Stimulated activated CD8-positive, alpha-beta memory T cell treated with anti-CD3 and anti-CD28 coated beads, Interleukin-4, amount 100 ng/mL, for 24 hours (primary cell): ENCODE measurements around the gene COL25A1.

ENCODE experiments used
- DNase-seq: peaks from one replicate; pipeline ENCODE4 v3.0.0-alpha.2; 2020; ENCODE audit warnings: low read depth

The COL25A1 gene

DNA sequence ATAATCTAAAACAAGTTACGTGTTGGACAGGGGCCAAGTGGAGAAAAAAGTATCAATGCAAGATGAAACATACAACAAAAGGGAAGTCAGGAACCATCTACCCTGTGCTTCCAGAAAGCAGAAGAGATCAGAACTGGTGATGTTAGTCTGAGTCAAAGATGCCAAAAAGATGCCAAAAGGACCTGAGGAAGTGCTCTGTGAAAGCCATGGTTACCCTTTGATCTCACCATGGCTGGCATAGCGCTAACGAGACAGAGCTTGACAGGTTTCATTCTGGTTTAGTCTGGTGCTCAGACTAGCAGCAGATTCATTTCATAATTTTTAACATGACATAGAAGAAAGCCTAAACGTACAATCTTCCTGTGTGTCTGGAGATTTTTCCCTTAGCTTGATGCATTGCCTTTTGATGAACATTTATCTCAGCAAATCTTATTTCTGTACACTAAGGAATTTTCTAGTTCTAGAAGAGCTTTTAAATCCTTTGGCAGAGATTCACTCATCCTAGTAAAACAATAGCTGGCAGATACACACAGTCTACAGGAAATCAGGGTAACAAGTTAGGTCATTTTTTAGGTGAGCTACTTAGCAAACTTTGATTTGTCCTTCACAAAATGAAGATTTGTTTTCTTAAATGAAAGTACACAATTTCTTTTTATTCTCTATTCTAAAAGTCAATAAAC, 87.7 kb downstream of the COL25A1 start:
- no peak for DNase-seq

DNA sequence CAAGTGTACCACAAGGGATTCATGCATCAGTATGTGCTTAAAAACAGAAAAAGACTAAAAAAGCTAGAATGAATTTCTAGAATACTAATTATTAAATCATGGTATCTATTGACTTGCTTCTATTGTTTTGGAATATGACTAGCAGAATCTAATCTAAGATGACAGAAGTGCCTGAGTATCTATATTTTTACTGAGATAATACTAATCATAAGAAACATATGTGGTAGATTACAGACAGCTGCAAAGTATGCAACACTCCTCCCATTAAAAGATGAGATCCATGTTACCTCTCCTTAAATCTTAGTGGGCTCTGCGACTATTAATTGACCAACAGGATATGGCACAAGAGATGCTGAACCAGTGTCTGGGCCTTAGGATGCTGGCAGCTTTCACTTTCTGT, 89.4 kb downstream of the COL25A1 start:
- no peak for DNase-seq

DNA sequence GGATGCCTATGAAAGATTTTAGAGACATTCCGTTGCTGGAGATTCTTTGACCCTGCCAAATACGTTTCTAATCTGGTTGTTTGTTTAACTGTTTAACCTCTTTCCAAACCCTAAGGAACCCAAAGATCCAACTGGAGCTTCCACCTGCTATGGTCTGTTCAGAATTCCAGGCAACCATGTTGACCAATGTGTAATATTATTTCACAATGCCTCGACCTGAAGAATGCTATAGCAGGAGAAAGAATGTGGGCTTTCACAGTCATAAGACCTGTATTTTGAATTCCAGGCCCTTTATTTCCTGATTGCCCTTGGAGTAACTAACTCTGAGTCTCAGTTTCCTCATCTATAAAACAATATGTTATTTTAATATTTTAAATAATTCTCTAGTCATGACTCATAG, 90.8 kb downstream of the COL25A1 start:
- no peak for DNase-seq

DNA sequence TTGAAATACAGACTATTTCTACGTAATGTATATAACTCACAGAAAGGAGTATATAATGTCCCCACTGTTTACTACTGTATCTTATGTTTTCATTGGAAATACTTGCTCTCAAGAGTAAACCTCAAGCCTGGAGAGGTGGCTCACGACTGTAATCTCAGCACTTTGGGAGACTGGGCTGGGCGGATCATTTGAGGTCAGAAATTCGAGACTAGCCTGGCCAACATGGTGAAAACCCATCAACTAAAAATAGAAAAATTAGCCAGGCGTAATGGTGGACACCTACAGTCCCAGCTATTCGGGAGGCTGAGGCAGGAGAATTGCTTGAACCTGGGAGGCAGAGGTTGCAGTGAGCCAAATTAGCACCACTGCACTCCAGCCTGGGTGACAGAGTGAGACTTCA, 92.8 kb downstream of the COL25A1 start:
- DNase-seq = no peak

DNA sequence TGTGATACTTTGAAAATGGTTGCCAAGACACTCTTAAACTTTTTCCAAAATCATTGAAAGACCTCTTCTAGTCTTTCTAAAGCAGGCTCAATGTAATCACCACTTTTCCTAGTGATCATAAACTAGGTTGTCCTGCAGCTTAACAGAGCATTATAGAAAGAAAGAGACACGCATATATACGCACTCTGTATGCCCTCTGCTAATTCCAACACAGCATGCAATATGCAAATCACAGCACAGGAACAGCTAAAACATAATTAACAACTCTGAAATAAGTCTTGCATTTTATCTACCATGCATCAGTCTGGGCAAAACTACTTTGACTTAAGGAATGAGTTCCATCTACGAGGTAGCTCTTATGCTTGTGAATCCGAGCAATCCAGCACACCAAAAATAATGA, 94.6 kb downstream of the COL25A1 start:
- no peak for DNase-seq

DNA sequence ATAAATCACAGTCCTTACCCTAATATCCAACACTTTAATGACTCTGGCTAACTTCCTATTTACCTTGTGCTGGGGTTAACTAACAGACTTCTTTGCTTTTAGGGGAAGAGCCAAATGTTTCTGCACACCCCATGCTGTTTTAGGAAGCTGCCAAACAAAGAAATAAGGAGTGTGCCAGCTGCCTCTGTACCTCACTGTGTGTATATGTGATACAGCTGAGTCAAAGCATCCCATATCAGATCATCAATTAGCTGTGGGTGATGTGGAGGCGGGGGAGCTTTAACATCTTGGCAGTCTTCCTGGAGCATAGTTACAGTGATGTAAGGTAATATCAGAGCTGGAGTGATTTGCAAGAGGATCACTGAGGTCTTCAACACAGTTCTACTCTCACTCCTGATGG, 95.4 kb downstream of the COL25A1 start:
- DNase-seq = no peak

DNA sequence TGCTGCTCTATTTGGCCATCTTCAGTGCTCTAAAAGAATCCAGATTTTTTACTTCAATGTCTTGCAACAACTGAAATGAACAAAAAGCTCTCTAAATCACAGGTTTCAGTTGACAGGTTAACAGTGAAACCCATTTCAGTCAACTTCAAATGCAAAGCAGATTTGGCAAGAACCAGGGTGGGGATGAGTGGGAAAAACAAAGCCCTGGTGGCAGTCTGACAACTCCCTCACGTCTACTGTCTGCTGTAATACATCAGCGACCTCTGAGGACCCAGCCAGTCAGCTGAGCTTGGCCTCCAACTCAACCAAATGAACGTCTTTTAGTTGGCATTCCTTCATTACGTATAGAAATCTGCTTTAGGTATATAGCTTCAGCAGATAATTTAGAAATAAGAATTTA, 95.8 kb downstream of the COL25A1 start:
- no peak for DNase-seq

DNA sequence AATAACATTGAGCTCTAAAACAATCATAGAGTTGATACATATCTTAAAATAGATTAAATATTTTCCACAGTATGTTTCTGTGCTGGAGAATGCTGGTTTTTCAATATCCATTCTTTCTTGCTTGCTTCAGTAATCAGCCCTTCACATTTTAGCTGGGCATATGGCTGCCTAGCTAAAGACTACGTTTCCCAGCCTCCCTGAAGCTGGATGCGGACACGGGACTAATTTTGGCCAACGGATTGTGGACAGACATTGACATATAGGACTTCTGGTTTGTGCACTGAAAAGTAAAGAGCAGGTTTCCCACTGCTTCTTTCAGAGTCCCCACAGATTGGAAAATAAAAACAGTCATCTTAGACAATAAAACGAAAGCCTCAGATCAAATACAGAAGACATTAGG, 97.3 kb downstream of the COL25A1 start:
- DNase-seq = no peak

DNA sequence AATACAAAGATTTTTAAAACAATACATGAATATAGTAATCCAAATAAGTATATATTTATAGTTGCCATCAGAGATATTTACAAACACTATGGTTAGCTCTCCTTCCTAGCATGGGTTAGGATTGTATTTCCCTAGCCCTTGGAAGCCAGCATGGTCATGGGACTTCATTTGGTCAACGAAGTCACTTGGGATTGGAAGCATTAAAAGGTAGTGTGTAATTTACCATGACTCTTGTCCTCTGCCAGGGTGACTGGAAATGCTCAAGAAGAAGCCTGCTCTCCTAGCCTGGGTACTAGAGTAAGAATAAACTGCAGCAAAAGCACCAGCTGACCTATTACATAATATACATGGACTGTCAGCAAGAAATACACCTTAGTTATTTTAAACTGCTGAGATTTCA, 102.9 kb downstream of the COL25A1 start:
- DNase-seq = no peak

DNA sequence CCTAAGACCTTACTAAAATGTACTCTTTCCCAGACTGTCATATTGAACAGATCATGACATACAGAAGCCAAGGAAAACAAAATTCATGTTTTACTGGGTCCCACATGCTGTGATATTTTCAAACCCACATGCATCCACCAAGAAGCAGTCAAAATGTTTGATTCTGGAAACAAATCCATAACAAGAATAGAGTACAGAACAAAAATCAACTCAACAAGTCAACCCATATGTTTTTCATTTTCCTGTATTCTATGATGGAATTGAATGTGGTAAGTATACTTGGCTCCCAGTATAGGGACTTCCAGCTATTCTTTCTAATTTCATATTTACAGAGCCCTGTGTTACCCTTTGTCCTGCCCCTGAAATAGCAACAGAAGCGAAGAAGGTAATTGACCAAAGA, 106.8 kb downstream of the COL25A1 start:
- no peak for DNase-seq

DNA sequence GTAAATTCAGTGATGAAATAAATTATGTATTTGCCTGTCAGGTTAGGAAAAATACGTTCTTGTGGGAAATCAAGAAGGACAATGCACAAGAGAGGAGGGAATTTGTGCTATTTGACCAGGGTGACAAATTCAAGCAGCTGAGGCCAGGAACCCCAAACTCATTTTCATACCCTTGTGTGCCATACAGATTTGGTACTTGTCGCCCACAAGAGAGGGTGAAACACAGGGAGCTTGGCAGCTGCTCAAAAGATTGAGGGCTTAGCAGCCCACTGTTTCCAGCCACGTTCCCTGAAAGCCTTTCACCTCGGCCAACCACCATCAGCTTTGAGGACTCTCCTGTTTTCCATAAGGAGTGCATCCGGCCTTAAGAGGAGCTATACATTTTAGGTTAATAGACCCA, 111.2 kb downstream of the COL25A1 start:
- no peak for DNase-seq

DNA sequence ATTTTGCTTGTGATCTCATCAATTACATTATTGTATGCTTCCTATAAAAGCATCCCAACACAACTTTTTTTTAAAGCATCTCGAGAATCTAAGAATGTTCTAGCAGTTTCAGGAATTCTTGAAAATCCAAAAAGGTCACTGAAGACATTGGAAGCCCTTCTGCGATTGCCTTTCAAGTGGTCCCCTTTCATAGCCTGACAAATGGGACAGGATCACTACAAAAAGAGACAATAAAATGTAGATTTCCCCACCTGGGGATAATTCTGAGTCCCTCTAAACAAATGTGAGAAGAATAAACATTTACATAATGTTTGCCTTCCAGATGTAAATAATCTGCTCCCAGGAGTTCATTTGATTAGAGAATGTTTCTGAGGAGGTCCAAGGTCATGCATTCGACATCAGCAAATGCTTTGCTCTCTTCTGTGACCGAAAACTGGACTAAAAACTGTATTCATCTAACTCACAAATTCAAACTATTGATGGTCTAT, 116.0 kb downstream of the COL25A1 start:
- DNase-seq = no peak

DNA sequence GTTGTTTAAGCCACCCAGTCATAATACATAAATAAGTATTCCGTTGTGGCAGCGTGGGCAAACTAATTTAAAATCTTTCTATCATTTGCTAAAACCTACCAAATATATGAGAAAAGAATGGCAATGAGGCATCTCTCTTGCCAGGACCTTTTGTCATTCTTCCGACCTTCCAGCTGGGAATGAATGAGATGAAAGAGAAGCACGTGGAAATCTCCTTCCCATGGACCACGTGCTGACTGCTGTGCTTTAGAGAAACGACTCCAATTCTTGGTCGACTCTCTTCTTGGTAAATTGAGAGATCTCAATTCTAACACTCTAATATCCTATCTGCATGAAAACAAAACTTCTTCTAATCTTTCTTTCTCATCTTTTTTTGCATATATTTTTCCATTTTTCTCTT, 116.5 kb downstream of the COL25A1 start:
- DNase-seq = no peak

DNA sequence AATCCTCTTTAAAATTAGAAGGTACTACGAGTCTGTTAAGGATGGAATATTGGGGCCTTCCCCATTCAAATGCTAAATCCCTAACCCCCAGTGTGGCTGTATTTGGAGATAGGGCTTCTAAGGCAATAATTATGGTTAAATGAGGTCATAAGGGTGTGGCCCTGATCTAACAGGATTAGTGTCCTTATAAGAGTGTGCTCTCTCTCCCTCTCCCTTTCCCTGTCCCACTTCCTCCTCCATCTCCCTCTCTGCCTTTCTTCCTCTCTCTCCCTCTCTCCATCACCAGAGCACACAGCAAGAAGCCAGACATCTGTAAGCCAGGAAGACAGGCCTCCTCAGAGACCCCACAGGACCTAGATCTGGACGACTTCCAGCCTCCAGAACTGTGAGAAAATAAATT, 116.9 kb downstream of the COL25A1 start:
- no peak for DNase-seq

DNA sequence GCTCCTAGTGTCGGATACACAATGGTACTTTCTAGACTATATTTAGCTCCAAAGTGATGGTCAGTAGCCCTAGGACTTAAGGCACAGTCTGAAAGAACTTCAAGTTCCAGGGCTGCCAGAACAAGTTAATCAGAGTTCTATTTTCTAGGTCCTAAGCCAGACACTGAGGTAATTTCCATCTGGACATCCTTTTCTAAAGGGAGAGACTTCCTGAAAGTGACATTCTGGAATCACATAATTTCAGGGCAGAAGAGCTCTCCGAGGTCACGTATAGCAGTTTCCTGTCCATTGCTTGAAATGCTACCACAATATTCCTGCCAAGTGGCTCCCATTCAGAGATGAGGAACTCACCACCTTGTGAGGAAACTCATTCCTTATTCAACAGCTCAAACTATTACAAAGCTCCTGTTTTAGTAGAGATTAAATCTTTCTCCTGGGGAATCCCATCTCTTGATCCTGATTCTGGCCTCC, 117.9 kb downstream of the COL25A1 start:
- DNase-seq = no peak

DNA sequence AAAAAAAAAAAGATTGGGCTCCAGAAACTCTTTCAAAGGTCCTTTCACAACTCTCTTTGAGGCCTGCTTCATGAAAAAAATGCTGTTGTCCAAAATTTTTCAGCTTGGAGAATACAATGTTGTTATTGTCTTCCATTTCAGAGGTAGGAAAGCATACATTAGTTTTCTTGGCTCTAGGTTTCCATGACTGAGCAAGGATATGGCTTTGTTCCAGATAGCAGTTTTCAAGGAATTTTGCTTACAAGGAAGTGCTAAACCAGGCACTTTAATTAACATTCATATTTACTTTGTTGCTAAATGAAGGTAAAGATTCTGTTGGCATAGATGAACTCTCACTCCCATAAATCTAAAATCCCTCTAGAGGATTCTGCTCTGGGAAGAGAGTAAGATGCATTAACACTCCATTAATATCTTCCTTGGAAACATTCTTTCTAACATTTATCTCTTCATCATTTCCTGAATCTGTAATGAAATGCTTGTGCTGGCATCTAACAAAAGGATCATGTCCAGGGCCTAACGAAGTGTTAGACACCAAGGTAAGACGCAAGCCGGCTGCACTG, 118.4 kb downstream of the COL25A1 start:
- no peak for DNase-seq

DNA sequence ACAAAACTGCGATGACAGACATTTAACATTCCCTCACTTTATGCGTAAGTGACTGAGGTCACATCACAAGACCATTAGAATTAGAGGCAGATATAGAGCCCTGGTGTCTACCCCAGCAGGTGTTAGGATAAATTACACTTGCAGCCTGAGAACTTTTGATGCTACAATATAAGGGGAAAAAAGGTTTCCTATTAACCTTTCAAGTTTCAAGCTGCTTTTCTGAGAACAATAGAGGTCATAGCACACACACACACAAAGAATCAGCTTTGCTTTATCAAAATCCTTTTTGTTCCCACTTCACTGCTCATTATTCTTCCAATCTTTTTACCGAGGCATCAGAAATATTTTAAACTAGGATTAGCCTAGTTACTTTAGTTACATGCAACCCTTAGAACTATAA, 119.8 kb downstream of the COL25A1 start:
- DNase-seq = no peak

DNA sequence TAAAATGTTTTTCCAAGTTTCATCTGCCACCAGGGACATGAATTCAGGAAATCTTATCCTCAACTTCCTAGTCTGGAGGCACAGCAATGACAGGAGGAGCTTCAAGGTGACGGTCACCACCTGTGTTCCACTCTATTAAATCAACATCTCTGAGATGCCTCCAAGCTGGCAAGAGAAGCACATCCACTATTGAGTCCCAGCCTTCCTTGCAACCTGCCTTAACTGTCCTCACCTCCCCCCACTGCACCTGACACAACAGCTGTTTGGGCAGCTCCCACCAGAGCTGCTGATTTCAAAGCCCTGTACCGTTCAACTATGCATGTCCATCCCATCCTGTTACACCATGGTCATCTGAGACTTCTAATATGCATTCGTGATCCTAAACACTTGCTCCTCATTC, 123.4 kb downstream of the COL25A1 start:
- DNase-seq = no peak

DNA sequence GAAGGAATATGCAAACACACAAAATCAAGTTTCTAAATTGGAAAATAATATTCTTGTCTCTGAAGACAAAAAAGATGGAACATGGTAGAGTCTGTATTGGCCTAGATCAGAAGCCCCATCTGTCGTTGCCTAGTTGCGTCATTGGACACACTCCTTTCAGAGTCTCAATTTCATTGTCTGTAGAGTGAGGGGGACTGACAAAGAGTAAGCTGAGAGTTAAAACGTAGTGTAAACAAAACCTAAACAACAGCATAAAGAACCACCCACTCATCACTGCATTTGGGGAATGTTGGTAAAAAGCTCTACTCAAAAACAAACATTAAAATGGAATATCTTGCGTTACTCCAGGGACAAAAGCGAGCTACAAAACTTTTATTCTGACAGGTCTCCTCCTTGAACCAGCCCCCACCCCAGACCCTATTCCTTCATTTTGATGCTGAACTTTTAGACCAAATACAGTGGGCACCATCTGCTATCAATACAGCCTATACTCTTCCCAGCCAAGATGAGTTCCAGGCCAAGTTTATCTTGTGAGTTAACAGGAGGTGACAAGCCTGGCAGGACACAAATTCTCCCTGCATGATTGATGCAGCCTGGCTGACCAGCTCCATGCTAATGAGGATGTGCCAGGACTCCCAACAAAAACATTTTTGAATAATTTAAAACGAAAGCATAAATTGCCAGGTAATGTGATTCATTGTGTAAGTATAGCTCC, 125.2 kb downstream of the COL25A1 start:
- DNase-seq = no peak

DNA sequence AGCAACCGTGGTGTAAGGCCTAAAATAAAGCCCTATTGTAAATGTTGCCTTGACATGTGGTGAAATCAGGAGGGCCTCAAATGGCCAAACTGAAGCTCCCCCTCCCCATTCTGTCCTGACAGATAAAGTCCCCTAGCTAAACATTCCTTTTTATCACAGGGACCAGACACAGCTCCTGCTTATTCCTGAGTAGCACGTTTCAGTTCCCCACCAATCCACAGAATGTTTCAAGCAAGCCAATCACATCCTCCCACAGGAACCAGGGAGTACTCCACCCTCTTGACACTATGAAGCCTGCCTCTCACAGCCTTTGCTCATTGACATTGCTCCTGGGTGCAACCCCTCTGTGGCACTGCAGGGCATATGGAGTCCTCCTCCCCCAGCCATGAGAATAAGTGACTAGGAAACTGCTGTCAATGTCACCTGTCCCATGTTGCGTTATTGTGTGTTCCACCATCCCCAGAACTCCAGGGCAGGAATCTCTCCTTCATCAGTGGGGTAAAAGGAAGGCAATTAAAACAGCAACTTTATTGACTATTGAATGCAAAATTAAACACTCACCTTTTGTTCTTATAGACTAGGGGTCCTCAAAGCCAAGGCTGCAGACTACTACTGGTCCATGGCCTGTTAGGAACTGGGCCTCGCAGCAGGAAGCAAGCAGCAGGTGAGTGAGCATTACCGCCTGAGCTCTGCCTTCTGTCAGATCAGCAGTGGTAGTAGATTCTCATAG, 128.1 kb downstream of the COL25A1 start:
- DNase-seq = no peak

DNA sequence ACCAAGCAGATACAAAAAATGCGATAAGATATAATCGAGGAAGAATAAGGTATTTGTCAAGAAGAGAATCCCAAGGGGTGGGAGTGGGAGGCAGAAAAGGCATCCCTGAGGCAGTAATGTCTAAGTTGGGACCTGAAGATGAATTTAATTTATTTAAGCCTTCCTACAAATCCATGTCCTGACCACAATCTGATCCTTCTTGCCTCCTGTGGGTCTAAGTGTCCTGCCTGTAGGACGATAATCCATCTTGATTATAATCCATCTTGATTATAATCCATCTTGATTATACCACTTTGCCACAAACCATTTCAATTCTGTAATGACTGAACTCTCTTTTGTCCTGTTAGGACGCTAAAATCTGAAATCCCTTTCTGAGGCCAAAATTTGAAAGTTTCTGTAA, 130.2 kb downstream of the COL25A1 start:
- DNase-seq = no peak

DNA sequence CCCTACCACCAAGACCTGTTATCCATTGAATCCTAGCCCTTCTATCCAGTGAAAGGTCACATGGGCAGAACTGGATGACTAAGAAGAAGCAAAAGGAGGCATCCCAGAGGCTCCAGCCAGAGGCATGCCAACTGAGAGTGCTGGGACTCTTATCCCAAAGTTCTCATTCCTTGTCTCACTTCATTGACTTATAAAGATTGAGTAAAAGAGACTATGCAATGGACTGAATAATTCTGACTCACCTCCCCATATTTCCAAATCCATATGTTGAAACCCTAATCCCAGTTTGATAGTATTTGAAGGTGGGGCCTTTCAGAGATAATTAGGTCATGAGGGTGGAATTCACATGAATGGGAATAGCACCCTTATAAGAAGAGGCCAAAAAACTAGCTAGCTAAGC, 131.4 kb downstream of the COL25A1 start:
- no peak for DNase-seq

DNA sequence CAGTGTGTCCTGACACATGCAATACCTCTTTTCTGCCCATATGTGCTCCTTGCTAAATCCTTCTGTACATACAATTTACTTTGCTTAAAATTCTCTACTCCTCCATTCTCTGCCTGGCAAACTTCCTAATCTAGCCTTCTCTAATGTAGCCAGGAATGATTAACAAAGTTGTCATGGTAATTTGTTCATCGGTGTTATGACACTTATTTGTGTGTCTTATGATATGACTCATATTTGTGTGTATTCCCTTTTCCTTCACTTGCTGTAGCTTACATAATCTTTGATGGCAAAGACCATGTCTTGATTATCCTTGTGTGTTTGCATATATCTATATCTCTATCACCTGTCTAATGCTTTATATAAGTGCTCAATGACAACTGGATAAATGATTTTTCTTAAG, 133.3 kb downstream of the COL25A1 start:
- DNase-seq = no peak
